ENCODE measurements around the gene TAS2R30. TPM values are rescaled to one million over a fixed set of nuclear protein-coding genes. Genes with fewer than 3 reads are reported as not detected.

Gene TAS2R30
- 0.40 and 0.53 TPM in 2 replicates for polyA plus RNA-seq
- 27.8 and 33.5 TPM in 2 replicates for polyA minus RNA-seq

- Histone ChIP-seq H3K9ac (ENCODE audit: low read length) (no peak within 1 kb of the TSS), H3K27me3 (ENCODE audit: insufficient read depth, low read depth, low read length) (no peaks in the 10 kb centered on the region), H3K9me2 (ENCODE audit: insufficient read depth, low read length) (no peaks in the 10 kb centered on the region), H3K27ac (ENCODE audit: low read length) (no peak within 1 kb of the TSS), H4K20me1 (ENCODE audit: insufficient read depth) (no peaks in the 10 kb centered on the region), H3K4me2 (ENCODE audit: low read length) (no peak within 1 kb of the TSS), H3K79me2 (replicated peaks; ENCODE audit: insufficient read depth, low read length) (peaks cover 31% of the 10 kb centered on the region), H3K4me3 (ENCODE audit: low read length) (no peak within 1 kb of the TSS), H3K9me3 (ENCODE audit: low read length) (no peaks in the 10 kb centered on the region), H3K36me3 (ENCODE audit: insufficient read depth, low read length) (no peaks in the 10 kb centered on the region), H3F3A (ENCODE audit: insufficient read depth, low read length, poor library complexity, severe bottlenecking) (no peaks in the 10 kb centered on the region), H2AFZ (ENCODE audit: low read depth, low read length) (no peak within 1 kb of the TSS)
- no peak for TF ChIP-seq REST (IDR thresholded peaks at IDR 0.05; ENCODE audit: borderline replicate concordance)
- TF ChIP-seq CTCF (IDR thresholded peaks at IDR 0.05; ENCODE audit: poor library complexity, severe bottlenecking): no peak
- no peak for TF ChIP-seq EP300 (conservative IDR thresholded peaks at IDR 0.05; ENCODE audit: poor library complexity, severe bottlenecking)
- TF ChIP-seq TAF1 (IDR thresholded peaks at IDR 0.05; ENCODE audit: low read depth): no peak
- TF ChIP-seq EZH2 (IDR thresholded peaks at IDR 0.05; ENCODE audit: borderline replicate concordance, insufficient read depth, low read length, poor library complexity, severe bottlenecking): no peak
Observed at GRCh38 chr12:11134305-11134704, at the start of gene TAS2R30. Gene TAS2R30, minus strand, starts transcription at chr12:11134644. Its CDS starts 400 bp downstream, at chr12:11134244.

- no peak overlapping the region for H3K27ac ChIP-seq (ENCODE audit: low read length)
- no peak overlapping the region for H3K9ac ChIP-seq (ENCODE audit: low read length)
- H3K27me3 ChIP-seq (ENCODE audit: insufficient read depth, low read depth, low read length): no peaks in the 10 kb centered on the region
- no peak overlapping the region for H3K4me3 ChIP-seq (ENCODE audit: low read length)
- H3K4me2 ChIP-seq (ENCODE audit: low read length): no peak overlapping the region
- H3K9me3 ChIP-seq (ENCODE audit: low read length): no peaks in the 10 kb centered on the region
- no peaks in the 10 kb centered on the region for H3K9me2 ChIP-seq (ENCODE audit: insufficient read depth, low read length)
- H3K36me3 ChIP-seq (ENCODE audit: insufficient read depth, low read length): no peaks in the 10 kb centered on the region
- H4K20me1 ChIP-seq (ENCODE audit: insufficient read depth): no peaks in the 10 kb centered on the region
- H3F3A ChIP-seq (ENCODE audit: insufficient read depth, low read length, poor library complexity, severe bottlenecking): no peaks in the 10 kb centered on the region
- H2AFZ ChIP-seq (ENCODE audit: low read depth, low read length): no peak overlapping the region
- no peaks in the 10 kb centered on the region for H3K79me2 ChIP-seq (replicated peaks; ENCODE audit: insufficient read depth, low read length)
- no peak for TF ChIP-seq CTCF (IDR thresholded peaks at IDR 0.05; ENCODE audit: poor library complexity, severe bottlenecking)
- no peak for TF ChIP-seq EP300 (conservative IDR thresholded peaks at IDR 0.05; ENCODE audit: poor library complexity, severe bottlenecking)
- TF ChIP-seq TAF1 (IDR thresholded peaks at IDR 0.05; ENCODE audit: low read depth): no peak
- no peak for TF ChIP-seq EZH2 (IDR thresholded peaks at IDR 0.05; ENCODE audit: borderline replicate concordance, insufficient read depth, low read length, poor library complexity, severe bottlenecking)
- no peak for TF ChIP-seq RAD21 (conservative IDR thresholded peaks at IDR 0.05)
- TF ChIP-seq SMC3 (conservative IDR thresholded peaks at IDR 0.05; ENCODE audit: poor library complexity): no peak
- TF ChIP-seq POLR2AphosphoS5 (IDR thresholded peaks at IDR 0.05): no peak
- no peak for TF ChIP-seq REST (IDR thresholded peaks at IDR 0.05; ENCODE audit: borderline replicate concordance)
- TF ChIP-seq MXI1 (conservative IDR thresholded peaks at IDR 0.05; ENCODE audit: poor library complexity, severe bottlenecking): no peak
Observed at GRCh38 chr12:11183011-11183410, 48.6 kb upstream of the TAS2R30 start.
